ENCODE data around the gene RNF17.

RNF17 gene

GRCh38 chr13:24894277-24894971 is 130.5 kb downstream of the RNF17 start:
- DNase-seq (ENCODE audit: low read depth in 2 of 2, low spot score in 1 of 2): no peak

- DNase-seq (ENCODE audit: low read depth in 2 of 2, low spot score in 1 of 2): no peak
Observed at GRCh38 chr13:24894972-24895300, 131.0 kb downstream of the RNF17 start.

GRCh38 chr13:24896061-24896460 is 132.1 kb downstream of the RNF17 start:
- no peak for DNase-seq (ENCODE audit: low read depth in 2 of 2, low spot score in 1 of 2)

- no peak for DNase-seq (ENCODE audit: low read depth in 2 of 2, low spot score in 1 of 2)
Observed at GRCh38 chr13:24897293-24897692, 133.3 kb downstream of the RNF17 start.

GRCh38 chr13:24899601-24900000 is 135.6 kb downstream of the RNF17 start:
- no peak for DNase-seq (ENCODE audit: low read depth in 2 of 2, low spot score in 1 of 2)

- DNase-seq (ENCODE audit: low read depth in 2 of 2, low spot score in 1 of 2): no peak
Observed at GRCh38 chr13:24900507-24900906, 136.5 kb downstream of the RNF17 start.

GRCh38 chr13:24905242-24905641 is 141.3 kb downstream of the RNF17 start:
- DNase-seq (ENCODE audit: low read depth in 2 of 2, low spot score in 1 of 2): no peak

GRCh38 chr13:24906268-24906667 is 142.3 kb downstream of the RNF17 start:
- no peak for DNase-seq (ENCODE audit: low read depth in 2 of 2, low spot score in 1 of 2)

- DNase-seq (ENCODE audit: low read depth in 2 of 2, low spot score in 1 of 2): no peak
Observed at GRCh38 chr13:24910502-24911132, 146.6 kb downstream of the RNF17 start.

- no peak for DNase-seq (ENCODE audit: low read depth in 2 of 2, low spot score in 1 of 2)
Observed at GRCh38 chr13:24911133-24911908, 147.4 kb downstream of the RNF17 start.

- DNase-seq (ENCODE audit: low read depth in 2 of 2, low spot score in 1 of 2): no peak
Observed at GRCh38 chr13:24916464-24916863, 152.5 kb downstream of the RNF17 start.

- DNase-seq (ENCODE audit: low read depth in 2 of 2, low spot score in 1 of 2): no peak
Observed at GRCh38 chr13:24921003-24921402, 157.0 kb downstream of the RNF17 start.

GRCh38 chr13:24921881-24922280 is 157.9 kb downstream of the RNF17 start:
- DNase-seq (ENCODE audit: low read depth in 2 of 2, low spot score in 1 of 2): no peak

GRCh38 chr13:24922387-24922744 is 158.4 kb downstream of the RNF17 start:
- DNase-seq (ENCODE audit: low read depth in 2 of 2, low spot score in 1 of 2): no peak

- DNase-seq (ENCODE audit: low read depth in 2 of 2, low spot score in 1 of 2): peak; percentile 78 to 85
Observed at GRCh38 chr13:24922745-24923591, 159.0 kb downstream of the RNF17 start.

- no peak for DNase-seq (ENCODE audit: low read depth in 2 of 2, low spot score in 1 of 2)
Observed at GRCh38 chr13:24925318-24926231, 161.6 kb downstream of the RNF17 start.

GRCh38 chr13:24927810-24928404 is 163.9 kb downstream of the RNF17 start:
- DNase-seq (ENCODE audit: low read depth in 2 of 2, low spot score in 1 of 2): no peak

- DNase-seq (ENCODE audit: low read depth in 2 of 2, low spot score in 1 of 2): no peak
Observed at GRCh38 chr13:24929196-24929595, 165.2 kb downstream of the RNF17 start.

Data from stimulated activated CD8-positive, alpha-beta memory T cell treated with anti-CD3 and anti-CD28 coated beads, Interleukin-4, amount 100 ng/mL, for 1 hour (primary cell).